ENCODE measurements around the gene PPM1N.

DNA sequence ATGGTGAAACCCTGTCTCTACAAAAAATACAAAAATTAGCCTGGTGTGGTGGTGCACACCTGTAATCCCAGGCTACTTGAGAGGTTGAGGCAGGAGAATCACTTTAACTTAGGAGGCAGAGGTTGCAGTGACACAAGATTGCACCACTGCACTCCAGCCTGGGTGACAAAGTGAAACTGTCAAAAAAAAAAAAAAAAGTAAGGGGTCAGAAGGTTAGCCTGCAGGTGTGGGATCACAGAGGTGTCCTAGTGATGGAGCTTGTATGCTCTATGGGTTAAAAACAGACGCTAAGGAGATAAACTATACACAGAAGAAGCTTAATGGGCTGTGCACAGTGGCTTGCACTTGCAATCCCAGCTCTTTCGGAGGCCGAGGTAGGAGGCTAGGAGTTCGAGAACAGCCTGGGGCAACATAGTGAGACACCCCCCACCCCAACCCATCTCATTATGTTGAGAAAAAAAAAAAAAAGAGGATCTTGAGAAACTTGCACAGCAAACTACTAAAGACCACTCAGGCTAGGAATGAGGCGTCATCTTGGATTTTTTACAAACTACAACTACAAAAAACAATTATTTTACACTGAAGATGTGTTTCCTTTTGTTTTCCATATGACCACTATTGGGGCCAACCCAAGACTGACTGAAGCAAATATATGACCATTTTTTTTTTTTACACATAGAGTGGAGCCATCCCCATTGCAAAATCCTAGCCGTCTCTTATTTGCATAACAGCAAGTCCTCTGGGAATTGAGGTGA, 22.5 kb upstream of the PPM1N start:
- TF ChIP-seq, protein P1, sequence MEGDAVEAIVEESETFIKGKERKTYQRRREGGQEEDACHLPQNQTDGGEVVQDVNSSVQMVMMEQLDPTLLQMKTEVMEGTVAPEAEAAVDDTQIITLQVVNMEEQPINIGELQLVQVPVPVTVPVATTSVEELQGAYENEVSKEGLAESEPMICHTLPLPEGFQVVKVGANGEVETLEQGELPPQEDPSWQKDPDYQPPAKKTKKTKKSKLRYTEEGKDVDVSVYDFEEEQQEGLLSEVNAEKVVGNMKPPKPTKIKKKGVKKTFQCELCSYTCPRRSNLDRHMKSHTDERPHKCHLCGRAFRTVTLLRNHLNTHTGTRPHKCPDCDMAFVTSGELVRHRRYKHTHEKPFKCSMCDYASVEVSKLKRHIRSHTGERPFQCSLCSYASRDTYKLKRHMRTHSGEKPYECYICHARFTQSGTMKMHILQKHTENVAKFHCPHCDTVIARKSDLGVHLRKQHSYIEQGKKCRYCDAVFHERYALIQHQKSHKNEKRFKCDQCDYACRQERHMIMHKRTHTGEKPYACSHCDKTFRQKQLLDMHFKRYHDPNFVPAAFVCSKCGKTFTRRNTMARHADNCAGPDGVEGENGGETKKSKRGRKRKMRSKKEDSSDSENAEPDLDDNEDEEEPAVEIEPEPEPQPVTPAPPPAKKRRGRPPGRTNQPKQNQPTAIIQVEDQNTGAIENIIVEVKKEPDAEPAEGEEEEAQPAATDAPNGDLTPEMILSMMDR (optimal IDR thresholded peaks at IDR 0.05 in 1 of 3, IDR thresholded peaks at IDR 0.05 in 1 of 3, conservative IDR thresholded peaks at IDR 0.05 in 1 of 3; ENCODE audit: extremely low read depth in 1 of 3, insufficient read depth in 2 of 3, low read length in 3 of 3) = no peak
- no peak for TF ChIP-seq EZH2 (IDR thresholded peaks at IDR 0.05; ENCODE audit: low read length)

Measured in keratinocyte (primary cell).